Endothelial cell of umbilical vein (primary cell): Measurements from ENCODE around the gene SPEF2. TPM values are rescaled to one million over a fixed set of nuclear protein-coding genes. Genes with fewer than 3 reads are reported as not detected.

Source experiments
- BruUV-seq: library from RNA; stranded (reverse); fragments of 400-500 nt; replicated peaks from 2 replicates; lab custom pipeline; 2021; lab: Mats Ljungman, UMichigan
- CTCF ChIA-PET: fragments of 300-600, 350-600 bp; sonication (Branson Sonifier 250); formaldehyde crosslinking; loops from one replicate; lab custom pipeline; 2021; ENCODE audit warnings: antibody characterized with exemption, inconsistent platforms; lab: Charles Lee
- POLR2A ChIA-PET: fragments of 300-600, 350-600 bp; sonication (Branson Sonifier 250); formaldehyde crosslinking; loops from one replicate; lab custom pipeline; 2021; ENCODE audit warnings: antibody characterized with exemption, inconsistent platforms; lab: Charles Lee
- DNase-seq: peaks from one replicate; pipeline ENCODE4 v3.0.0-alpha.2; 2011; ENCODE audit warnings: low read depth, low spot score
- FAIRE-seq: peaks from 2 replicates; lab custom pipeline; 2011; peaks lifted over from hg19 to GRCh38; lab: Jason Lieb, UNC
- H2AFZ ChIP-seq: 2 replicates; pipeline ENCODE4 v1.6.0; 2012; ENCODE audit warnings: low read depth, low read length, control low read depth, inconsistent platforms
- H3K27ac ChIP-seq: 2 replicates; pipeline ENCODE4 v1.5.1; 2011; ENCODE audit warnings: low read depth, mild to moderate bottlenecking, control low read depth, low read length, moderate library complexity; ENCODE audit not compliant: insufficient read depth
- H3K27me3 ChIP-seq, 2 experiments: 2 replicates each; pipeline versions ENCODE4 v1.6.0 to v1.6.1; 2011; ENCODE audit warnings: low read length in 2 of 2, mixed read lengths in 1 of 2; ENCODE audit not compliant: control insufficient read depth in 2 of 2, insufficient read depth in 2 of 2
- H3K36me3 ChIP-seq, 2 experiments: 2 replicates in 1 of 2; 3 replicates in 1 of 2; pipeline ENCODE4 v1.5.1; 2011; ENCODE audit warnings: low read length in 2 of 2, mild to moderate bottlenecking in 1 of 2, moderate library complexity in 1 of 2; ENCODE audit not compliant: control insufficient read depth in 2 of 2, insufficient read depth in 2 of 2; ENCODE audit errors: extremely low read depth in 1 of 2
- H3K4me1 ChIP-seq: 3 replicates; pipeline ENCODE4 v1.5.1; 2011; ENCODE audit warnings: mild to moderate bottlenecking, low read length; ENCODE audit not compliant: control insufficient read depth, insufficient read depth; ENCODE audit errors: extremely low read depth
- H3K4me2 ChIP-seq: 2 replicates; pipeline ENCODE4 v1.6.1; 2011; ENCODE audit warnings: low read length, control low read depth, mixed read lengths; ENCODE audit not compliant: insufficient read depth
- H3K4me3 ChIP-seq, 3 experiments: fragments of 200-600 bp in 1 of 3; sonication (generic), shearing (Covaris generic) in 1 of 3; replicated peaks in 1 of 3; 2 replicates each; pipeline ENCODE4 v1.5.1; 2011 to 2016; ENCODE audit warnings: control low read depth in 3 of 3, low read length in 3 of 3, mild to moderate bottlenecking in 2 of 3, inconsistent platforms in 1 of 3, low read depth in 1 of 3, moderate library complexity in 1 of 3; ENCODE audit not compliant: insufficient read depth in 1 of 3
- H3K79me2 ChIP-seq: 2 replicates; pipeline ENCODE4 v1.6.0; 2012; ENCODE audit warnings: low read length, inconsistent platforms; ENCODE audit not compliant: control insufficient read depth, insufficient read depth
- H3K9ac ChIP-seq: replicated peaks from 2 replicates; pipeline ENCODE3; 2011; ENCODE audit warnings: low read length, control low read depth; ENCODE audit not compliant: insufficient read depth; ENCODE audit errors: extremely low read depth
- H3K9me1 ChIP-seq: replicated peaks from 3 replicates; pipeline ENCODE4 v1.6.0; 2011; ENCODE audit warnings: mild to moderate bottlenecking, low read length; ENCODE audit not compliant: control insufficient read depth, insufficient read depth; ENCODE audit errors: extremely low read depth
- H3K9me3 ChIP-seq: replicated peaks from 2 replicates; pipeline ENCODE4 v1.5.1; 2012; ENCODE audit warnings: low read length, inconsistent platforms; ENCODE audit not compliant: control insufficient read depth, insufficient read depth
- H4K20me1 ChIP-seq: replicated peaks from 2 replicates; pipeline ENCODE3; 2011; ENCODE audit warnings: mild to moderate bottlenecking, low read length; ENCODE audit not compliant: control insufficient read depth, insufficient read depth; ENCODE audit errors: extremely low read depth
- EZH2 ChIP-seq: IDR thresholded peaks from 2 replicates; pipeline ENCODE4 v1.6.1; 2012; ENCODE audit warnings: borderline replicate concordance, low read depth, mild to moderate bottlenecking, moderate library complexity, low read length, inconsistent platforms; ENCODE audit not compliant: severe bottlenecking
- GATA2 ChIP-seq: IDR thresholded peaks from 2 replicates; pipeline ENCODE4 v1.7.0; 2011; ENCODE audit warnings: low read depth, mild to moderate bottlenecking, moderate library complexity, mixed read lengths, low read length; ENCODE audit not compliant: insufficient read length, insufficient read depth
- JUN ChIP-seq: IDR thresholded peaks from 2 replicates; pipeline ENCODE4 v1.6.1; 2011; ENCODE audit warnings: borderline replicate concordance, low read depth; ENCODE audit not compliant: insufficient read length, insufficient read depth
- MYC ChIP-seq: IDR thresholded peaks from one replicate; pipeline ENCODE4 v1.6.1; 2011; ENCODE audit warnings: mild to moderate bottlenecking, low read depth, low read length
- POLR2A ChIP-seq: IDR thresholded peaks from 2 replicates; pipeline ENCODE4 v1.6.1; 2012; ENCODE audit warnings: low read depth, mild to moderate bottlenecking, control low read depth, low read length
- POLR2AphosphoS5 ChIP-seq: IDR thresholded peaks from 2 replicates; pipeline ENCODE4 v1.6.1; 2012; ENCODE audit warnings: low read depth, mild to moderate bottlenecking, control low read depth, low read length, moderate library complexity; ENCODE audit not compliant: insufficient read depth
- dilution Hi-C: fragments of 300-500 bp; cut with MboI; formaldehyde crosslinking; loops from one replicate; pipeline ENCODE4 v1.15.0; 2019; ENCODE audit warnings: low sequenced_read_pairs; ENCODE audit not compliant: extremely low pct_ligation_motif_present
- intact Hi-C: fragments of 100-400 bp; cut with micrococcal nuclease; formaldehyde crosslinking; loops from one replicate; pipeline ENCODE4 v1.10.0; 2022
- polyA plus RNA-seq, 4 experiments: library from polyadenylated mRNA; depleted of rRNA in 3 of 4; stranded (reverse) in 3 of 4; unstranded in 1 of 4; fragments of >200 nt; gene quantifications; 2 replicates each; pipeline versions ENCODE4 v1.2.1 to v1.2.3, GENCODE V29; 2011 to 2012; ENCODE audit warnings: missing spikeins in 1 of 4
- total RNA-seq: library from RNA; stranded (reverse); gene quantifications from 2 replicates; pipeline ENCODE4 v1.2.3, GENCODE V29; 2021
- TF ChIP-seq, protein P1 (sequence below): IDR thresholded peaks from 2 replicates; pipeline ENCODE4 v1.6.1; 2011; ENCODE audit not compliant: insufficient read depth, insufficient read length

SPEF2 gene
- total and polyA plus RNA-seq, 2 donors (not counting 3 experiments of a cell fraction or from before 2014, with no cell fraction given), result 0.28 to 0.73 TPM

DNA sequence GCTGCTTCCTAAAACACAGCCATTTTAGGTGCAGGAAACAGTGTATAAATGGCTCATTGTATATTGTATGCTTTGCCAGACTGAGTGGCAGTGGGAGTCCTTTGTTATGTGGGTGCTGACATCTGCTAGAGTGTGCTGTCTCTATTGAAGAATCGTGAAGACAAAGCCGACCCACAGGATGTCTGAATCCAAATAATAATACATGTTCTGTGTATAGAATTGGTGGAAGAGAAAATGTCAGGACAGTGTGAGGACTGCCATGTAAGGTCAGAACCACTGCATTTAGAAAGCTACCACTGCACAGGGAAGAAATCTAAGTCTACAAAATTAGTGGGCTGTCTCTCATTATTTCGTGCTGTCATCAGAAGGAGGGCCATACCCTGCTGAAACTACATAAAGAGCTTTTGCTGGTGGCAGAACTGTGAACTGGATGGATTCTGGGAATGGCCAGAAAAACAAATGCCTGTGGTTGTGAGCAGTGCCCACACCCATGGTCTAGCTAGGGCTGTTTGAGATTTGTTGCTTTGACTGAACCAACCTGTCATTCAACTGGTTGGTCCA lies 241.5 kb downstream of the SPEF2 start:
- H3K27me3 ChIP-seq, result no peaks in the 10 kb centered on the region
- POLR2A ChIA-PET, result no interaction called here
- H4K20me1 ChIP-seq, result no peaks in the 10 kb centered on the region
- H3K4me1 ChIP-seq, result peaks cover 26% of the 10 kb centered on the region
- no peaks in the 10 kb centered on the region for H3K36me3 ChIP-seq
- H3K9ac ChIP-seq, result no peak overlapping the region
- no peak overlapping the region for H3K27ac ChIP-seq
- intact Hi-C loops, result no loop called here
- TF ChIP-seq MYC, result no peak
- no peak for TF ChIP-seq POLR2AphosphoS5
- no peak for TF ChIP-seq EZH2
- TF ChIP-seq POLR2A, result no peak
- TF ChIP-seq JUN, result no peak
- TF ChIP-seq GATA2, result no peak
- no peaks in the 10 kb centered on the region for H3K9me1 ChIP-seq
- DNase-seq (peak; percentile 40), FAIRE-seq (no peak)
- CTCF ChIA-PET, result interaction anchor here (0.6 to 4.3 kb wide), 5 partner anchors 8 to 82 kb away, joined by 3 to 16 read pairs (median 4); no protein-coding TSS in a partner anchor
- no peaks in the 10 kb centered on the region for H3K9me3 ChIP-seq
- no peak overlapping the region for H3K4me3 ChIP-seq
- no peak overlapping the region for H2AFZ ChIP-seq
- no TSS peak for BruUV-seq
- no peaks in the 10 kb centered on the region for H3K79me2 ChIP-seq
- dilution Hi-C loops, result no loop called here
- no peak overlapping the region for H3K4me2 ChIP-seq

DNA sequence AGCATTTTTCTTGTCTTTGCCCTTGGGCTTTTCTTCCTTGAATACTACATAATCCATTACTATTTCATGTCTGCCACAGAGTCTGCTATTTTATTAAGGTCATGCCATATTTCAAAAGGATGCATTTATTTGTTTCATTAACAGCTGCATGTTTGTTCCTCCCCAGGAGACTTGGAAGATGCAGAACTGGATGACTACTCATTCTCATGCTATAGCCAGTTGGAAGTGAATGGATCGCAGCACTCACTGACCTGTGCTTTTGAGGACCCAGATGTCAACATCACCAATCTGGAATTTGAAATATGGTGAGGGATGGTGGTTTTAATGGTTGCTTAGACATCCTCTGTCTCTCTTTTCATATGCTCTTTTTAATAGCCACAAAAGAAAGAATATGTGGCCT lies 243.0 kb downstream of the SPEF2 start:
- H3K4me2 ChIP-seq, result no peak overlapping the region
- H3K79me2 ChIP-seq, result no peaks in the 10 kb centered on the region
- no peaks in the 10 kb centered on the region for H4K20me1 ChIP-seq
- H2AFZ ChIP-seq, result no peak overlapping the region
- ChIA-PET POLR2A (no interaction called here), CTCF (interaction anchor here (4.3 kb wide), 1 partner anchor 83 kb away, joined by 16 read pairs; no protein-coding TSS in a partner anchor)
- no peaks in the 10 kb centered on the region for H3K9me1 ChIP-seq
- TF ChIP-seq, protein P1, sequence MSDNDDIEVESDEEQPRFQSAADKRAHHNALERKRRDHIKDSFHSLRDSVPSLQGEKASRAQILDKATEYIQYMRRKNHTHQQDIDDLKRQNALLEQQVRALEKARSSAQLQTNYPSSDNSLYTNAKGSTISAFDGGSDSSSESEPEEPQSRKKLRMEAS, result no peak
- H3K27ac ChIP-seq, result no peak overlapping the region
- no peak overlapping the region for H3K9ac ChIP-seq
- H3K36me3 ChIP-seq, result no peaks in the 10 kb centered on the region
- H3K4me1 ChIP-seq, result peaks cover 26% of the 10 kb centered on the region
- DNase-seq (no peak), FAIRE-seq (no peak)
- dilution Hi-C loops, result no loop called here
- H3K9me3 ChIP-seq, result no peaks in the 10 kb centered on the region
- no peak overlapping the region for H3K4me3 ChIP-seq
- H3K27me3 ChIP-seq, result no peaks in the 10 kb centered on the region
- BruUV-seq, result no TSS peak
- intact Hi-C loops, result no loop called here
